ENCODE data around the gene F11R.

Gene F11R

DNA sequence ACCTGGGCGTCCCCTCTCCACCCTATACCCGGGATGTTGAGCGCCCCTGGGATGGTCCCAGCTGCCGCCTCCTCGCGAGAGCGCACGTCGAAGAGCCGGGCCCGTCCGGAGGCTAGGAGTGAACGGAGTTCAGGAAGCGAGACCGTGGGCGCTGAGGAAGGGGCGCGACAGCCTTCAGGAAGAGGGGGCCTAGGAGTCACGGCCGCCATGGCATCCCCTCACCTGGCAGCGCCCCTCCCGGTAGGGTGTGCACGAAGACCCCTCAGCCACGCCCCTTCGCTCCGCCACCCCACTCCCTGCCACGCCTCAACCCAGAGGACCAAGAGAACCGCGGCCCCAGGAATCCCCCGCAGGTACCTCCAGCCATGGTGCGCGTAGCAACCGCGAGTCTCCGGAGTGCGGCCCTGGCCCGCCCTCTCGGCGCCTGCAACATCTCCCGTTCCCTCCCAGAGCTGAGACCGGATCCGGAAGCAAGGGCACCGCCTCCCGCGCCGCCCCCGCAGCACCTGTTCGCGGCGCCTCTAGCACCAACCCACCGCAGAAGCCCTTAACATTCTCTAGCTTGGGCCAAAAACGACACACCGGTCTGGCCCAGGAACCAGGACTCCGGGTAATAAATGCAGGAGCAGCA lies 17.7 kb upstream of the F11R start, which contains the start of gene TSTD1 (continued):
- no peak for TF ChIP-seq ZNF169 (tag by site-specific recombination; IDR thresholded peaks at IDR 0.05)
- no peak for TF ChIP-seq ZNF157 (tag by site-specific recombination; IDR thresholded peaks at IDR 0.05)
- TF ChIP-seq GLIS1 (tag by site-specific recombination; IDR thresholded peaks at IDR 0.05), result peak; percentile 64
- TF ChIP-seq ZNF354C (tag by site-specific recombination; IDR thresholded peaks at IDR 0.05; ENCODE audit: borderline replicate concordance, low read depth), result no peak
- TF ChIP-seq, protein P1, sequence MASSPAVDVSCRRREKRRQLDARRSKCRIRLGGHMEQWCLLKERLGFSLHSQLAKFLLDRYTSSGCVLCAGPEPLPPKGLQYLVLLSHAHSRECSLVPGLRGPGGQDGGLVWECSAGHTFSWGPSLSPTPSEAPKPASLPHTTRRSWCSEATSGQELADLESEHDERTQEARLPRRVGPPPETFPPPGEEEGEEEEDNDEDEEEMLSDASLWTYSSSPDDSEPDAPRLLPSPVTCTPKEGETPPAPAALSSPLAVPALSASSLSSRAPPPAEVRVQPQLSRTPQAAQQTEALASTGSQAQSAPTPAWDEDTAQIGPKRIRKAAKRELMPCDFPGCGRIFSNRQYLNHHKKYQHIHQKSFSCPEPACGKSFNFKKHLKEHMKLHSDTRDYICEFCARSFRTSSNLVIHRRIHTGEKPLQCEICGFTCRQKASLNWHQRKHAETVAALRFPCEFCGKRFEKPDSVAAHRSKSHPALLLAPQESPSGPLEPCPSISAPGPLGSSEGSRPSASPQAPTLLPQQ (tag by site-specific recombination; IDR thresholded peaks at IDR 0.05), result peak; percentile 46; the same call in 1 of the 2 replicates
- TF ChIP-seq KLF1 (tag by site-specific recombination; IDR thresholded peaks at IDR 0.05), result peak; percentile 72
- TF ChIP-seq ZNF24 (tag by site-specific recombination; IDR thresholded peaks at IDR 0.05), result no peak
- TF ChIP-seq, protein P2, sequence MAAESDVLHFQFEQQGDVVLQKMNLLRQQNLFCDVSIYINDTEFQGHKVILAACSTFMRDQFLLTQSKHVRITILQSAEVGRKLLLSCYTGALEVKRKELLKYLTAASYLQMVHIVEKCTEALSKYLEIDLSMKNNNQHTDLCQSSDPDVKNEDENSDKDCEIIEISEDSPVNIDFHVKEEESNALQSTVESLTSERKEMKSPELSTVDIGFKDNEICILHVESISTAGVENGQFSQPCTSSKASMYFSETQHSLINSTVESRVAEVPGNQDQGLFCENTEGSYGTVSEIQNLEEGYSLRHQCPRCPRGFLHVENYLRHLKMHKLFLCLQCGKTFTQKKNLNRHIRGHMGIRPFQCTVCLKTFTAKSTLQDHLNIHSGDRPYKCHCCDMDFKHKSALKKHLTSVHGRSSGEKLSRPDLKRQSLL (tag by site-specific recombination; IDR thresholded peaks at IDR 0.05), result no peak
- TF ChIP-seq FEZF1 (tag by site-specific recombination; IDR thresholded peaks at IDR 0.05), result no peak
- TF ChIP-seq RBAK (tag by site-specific recombination; IDR thresholded peaks at IDR 0.05), result no peak
- TF ChIP-seq ZNF510 (tag by site-specific recombination; IDR thresholded peaks at IDR 0.05; ENCODE audit: insufficient replicate concordance), result no peak
- peak; percentile 70 for TF ChIP-seq ZNF335 (tag by site-specific recombination; conservative IDR thresholded peaks at IDR 0.05)
- no peak for TF ChIP-seq ZNF10 (tag by site-specific recombination; IDR thresholded peaks at IDR 0.05)
- TF ChIP-seq, protein P3, sequence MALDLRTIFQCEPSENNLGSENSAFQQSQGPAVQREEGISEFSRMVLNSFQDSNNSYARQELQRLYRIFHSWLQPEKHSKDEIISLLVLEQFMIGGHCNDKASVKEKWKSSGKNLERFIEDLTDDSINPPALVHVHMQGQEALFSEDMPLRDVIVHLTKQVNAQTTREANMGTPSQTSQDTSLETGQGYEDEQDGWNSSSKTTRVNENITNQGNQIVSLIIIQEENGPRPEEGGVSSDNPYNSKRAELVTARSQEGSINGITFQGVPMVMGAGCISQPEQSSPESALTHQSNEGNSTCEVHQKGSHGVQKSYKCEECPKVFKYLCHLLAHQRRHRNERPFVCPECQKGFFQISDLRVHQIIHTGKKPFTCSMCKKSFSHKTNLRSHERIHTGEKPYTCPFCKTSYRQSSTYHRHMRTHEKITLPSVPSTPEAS (tag by site-specific recombination; IDR thresholded peaks at IDR 0.05), result no peak
- TF ChIP-seq ZNF529 (tag by site-specific recombination; IDR thresholded peaks at IDR 0.05; ENCODE audit: insufficient replicate concordance), result no peak

DNA sequence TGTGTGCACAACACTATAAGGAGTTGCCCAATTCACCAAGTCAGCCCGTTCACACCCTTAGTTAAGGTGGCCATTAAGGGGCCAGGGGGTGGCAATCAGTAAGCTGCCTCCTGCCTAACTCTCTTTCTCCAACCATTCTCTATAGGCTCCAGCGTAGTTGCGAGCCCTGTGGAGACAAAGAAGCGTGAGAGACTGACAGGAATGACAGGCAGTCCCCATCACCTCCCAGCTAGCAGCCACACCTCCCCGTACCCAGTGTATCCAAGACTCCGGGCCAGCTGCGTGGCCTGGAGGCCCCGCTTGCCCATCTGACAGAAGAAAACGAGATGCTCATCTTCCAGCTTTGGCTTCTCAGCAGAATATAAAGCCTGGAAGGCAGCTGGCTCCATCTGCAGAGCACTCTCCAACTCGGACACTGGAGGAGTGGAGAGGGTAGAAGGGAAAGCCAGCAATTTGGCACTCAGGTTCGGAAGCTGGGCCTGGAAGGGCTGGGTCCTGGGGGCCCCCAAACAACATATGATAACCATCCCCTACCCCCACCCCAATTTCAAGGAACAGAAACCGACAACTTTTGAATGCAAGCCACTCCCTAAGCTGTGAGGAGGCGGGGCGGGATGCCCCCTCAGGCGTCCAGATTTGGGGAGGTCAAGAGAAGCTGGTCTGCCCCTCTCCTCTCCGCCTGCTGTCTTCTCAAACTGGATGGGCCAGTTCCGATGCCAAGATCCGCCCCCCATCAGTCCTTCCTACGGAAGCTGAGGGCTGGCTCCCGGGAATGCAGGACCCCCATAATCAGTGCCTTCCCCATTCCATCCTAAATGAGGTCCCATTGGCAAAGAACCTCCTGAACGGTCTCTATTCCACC lies 16.9 kb upstream of the F11R start:
- ChIA-PET CTCF (no interaction called here), POLR2A (interaction anchor here (1.0 to 3.4 kb wide), 4 partner anchors 17 to 48 kb away, joined by 3 to 26 read pairs (median 3); partner anchors contain the start of gene F11R)
- Histone ChIP-seq H3K27ac (ENCODE audit: extremely low read depth, low read depth, low read length) (peak overlapping the region; percentile 70), H3K4me1 (ENCODE audit: control insufficient read depth, insufficient read depth, low read length) (peaks cover 10% of the 10 kb centered on the region), H3K9me3 (ENCODE audit: control insufficient read depth, insufficient read depth, low read depth, low read length) (no peaks in the 10 kb centered on the region), H3K36me3 (ENCODE audit: control insufficient read depth in 2 of 2, insufficient read depth in 1 of 2, low read length in 2 of 2) (peaks cover 10 to 47% of the 10 kb centered on the region in 2 experiments), H3K4me3 (ENCODE audit: low read depth, low read length) (peak overlapping the region; percentile 89)
- TF ChIP-seq SCRT1 (tag by site-specific recombination; IDR thresholded peaks at IDR 0.05; ENCODE audit: borderline replicate concordance) (no peak), ZNF146 (tag by site-specific recombination; IDR thresholded peaks at IDR 0.05) (no peak)

DNA sequence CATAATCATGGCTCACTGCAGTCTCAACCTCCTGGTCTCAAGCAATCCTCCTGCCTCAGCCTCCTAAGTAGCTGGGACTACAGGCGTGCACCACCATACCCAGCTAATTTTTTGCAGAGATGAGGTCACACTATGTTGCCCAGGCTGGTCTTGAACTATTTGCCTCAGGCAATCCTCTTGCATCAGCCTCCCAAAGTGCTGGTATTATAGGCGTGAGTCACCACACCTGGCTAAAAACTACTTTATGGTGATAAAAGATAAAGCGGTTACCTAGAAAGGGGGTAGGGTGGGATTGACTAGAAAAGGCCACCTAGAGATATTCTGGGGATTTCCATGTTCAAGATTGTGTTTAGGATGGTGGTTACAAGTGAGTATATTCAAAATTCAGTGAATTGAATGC lies 12.8 kb upstream of the F11R start:
- Histone ChIP-seq H3K36me3 (ENCODE audit: control insufficient read depth in 2 of 2, insufficient read depth in 1 of 2, low read length in 2 of 2) (peaks cover 0 to 6% of the 10 kb centered on the region in 2 experiments; a peak in 1 of 3 replicates), H3K4me3 (ENCODE audit: low read depth, low read length) (no peak overlapping the region), H3K9me3 (ENCODE audit: control insufficient read depth, insufficient read depth, low read depth, low read length) (no peaks in the 10 kb centered on the region), H3K27ac (ENCODE audit: extremely low read depth, low read depth, low read length) (no peak overlapping the region), H3K4me1 (ENCODE audit: control insufficient read depth, insufficient read depth, low read length) (peaks cover 7% of the 10 kb centered on the region; the same call in 1 of the 2 replicates)
- ChIA-PET CTCF (interaction anchor here (1.0 kb wide), 1 partner anchor 36 kb away, joined by 3 read pairs; no protein-coding TSS in a partner anchor), POLR2A (interaction anchor here (0.6 to 1.2 kb wide), 2 partner anchors 12 to 13 kb away, joined by 4 read pairs; partner anchors contain the start of genes F11R and USF1)
- no peak for TF ChIP-seq ZFP41 (tag by site-specific recombination; IDR thresholded peaks at IDR 0.05; ENCODE audit: borderline replicate concordance)
- TF ChIP-seq, protein P4, sequence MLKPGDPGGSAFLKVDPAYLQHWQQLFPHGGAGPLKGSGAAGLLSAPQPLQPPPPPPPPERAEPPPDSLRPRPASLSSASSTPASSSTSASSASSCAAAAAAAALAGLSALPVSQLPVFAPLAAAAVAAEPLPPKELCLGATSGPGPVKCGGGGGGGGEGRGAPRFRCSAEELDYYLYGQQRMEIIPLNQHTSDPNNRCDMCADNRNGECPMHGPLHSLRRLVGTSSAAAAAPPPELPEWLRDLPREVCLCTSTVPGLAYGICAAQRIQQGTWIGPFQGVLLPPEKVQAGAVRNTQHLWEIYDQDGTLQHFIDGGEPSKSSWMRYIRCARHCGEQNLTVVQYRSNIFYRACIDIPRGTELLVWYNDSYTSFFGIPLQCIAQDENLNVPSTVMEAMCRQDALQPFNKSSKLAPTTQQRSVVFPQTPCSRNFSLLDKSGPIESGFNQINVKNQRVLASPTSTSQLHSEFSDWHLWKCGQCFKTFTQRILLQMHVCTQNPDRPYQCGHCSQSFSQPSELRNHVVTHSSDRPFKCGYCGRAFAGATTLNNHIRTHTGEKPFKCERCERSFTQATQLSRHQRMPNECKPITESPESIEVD (tag by site-specific recombination; IDR thresholded peaks at IDR 0.05), result peak; percentile 40; the same call in 1 of the 2 replicates
- TF ChIP-seq, protein P5, sequence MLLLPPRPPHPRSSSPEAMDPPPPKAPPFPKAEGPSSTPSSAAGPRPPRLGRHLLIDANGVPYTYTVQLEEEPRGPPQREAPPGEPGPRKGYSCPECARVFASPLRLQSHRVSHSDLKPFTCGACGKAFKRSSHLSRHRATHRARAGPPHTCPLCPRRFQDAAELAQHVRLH (tag by site-specific recombination; IDR thresholded peaks at IDR 0.05), result no peak
